ENCODE measurements around the gene LRRTM1. TPM values are rescaled to one million over a fixed set of nuclear protein-coding genes. Genes with fewer than 3 reads are reported as not detected.

LRRTM1 gene
- total and polyA plus RNA-seq, 5 experiments from 2014 or later = not detected

GRCh38 chr2:80256782-80257167 lies 47.8 kb downstream of the LRRTM1 start:
- H3K4me3 Mint-ChIP-seq = no peak overlapping the region
- POLR2A ChIA-PET = no interaction called here
- ATAC-seq = no peak

GRCh38 chr2:80255918-80256781 lies 48.4 kb downstream of the LRRTM1 start:
- Mint-ChIP-seq H3K4me3 (no peak overlapping the region), H3K36me3 (no peaks in the 10 kb centered on the region), H3K27me3 (no peaks in the 10 kb centered on the region), H3K4me1 (no peaks in the 10 kb centered on the region), H3K9me3 (peaks cover 0 to 19% (median 2%) of the 10 kb centered on the region in 9 donors), H3K27ac (no peak overlapping the region)
- DNase-seq (no peak), ATAC-seq (no peak)
- POLR2A ChIA-PET = no interaction called here

More at GRCh38 chr2:80256782-80257167, 47.8 kb downstream of the LRRTM1 start:
- Mint-ChIP-seq H3K4me1 (no peaks in the 10 kb centered on the region), H3K27ac (no peak overlapping the region), H3K36me3 (no peaks in the 10 kb centered on the region), H3K9me3 (peaks cover 0 to 21% (median 2%) of the 10 kb centered on the region in 9 donors), H3K27me3 (no peaks in the 10 kb centered on the region)
- no peak for DNase-seq

GRCh38 chr2:80252294-80252986 lies 52.1 kb downstream of the LRRTM1 start:
- H3K4me1 Mint-ChIP-seq = no peaks in the 10 kb centered on the region
- no peaks in the 10 kb centered on the region for H3K36me3 Mint-ChIP-seq
- H3K4me3 Mint-ChIP-seq = no peak overlapping the region
- POLR2A ChIA-PET = no interaction called here
- no peaks in the 10 kb centered on the region for H3K27me3 Mint-ChIP-seq
- DNase-seq (no peak), ATAC-seq (no peak)
- peaks cover 0 to 9% (median 3%) of the 10 kb centered on the region in 9 donors for H3K9me3 Mint-ChIP-seq
- H3K27ac Mint-ChIP-seq = no peak overlapping the region

Data from naive thymus-derived CD8-positive, alpha-beta T cell (primary cell).